Measurements from ENCODE around the gene IQSEC2.

- TF ChIP-seq, protein P1, sequence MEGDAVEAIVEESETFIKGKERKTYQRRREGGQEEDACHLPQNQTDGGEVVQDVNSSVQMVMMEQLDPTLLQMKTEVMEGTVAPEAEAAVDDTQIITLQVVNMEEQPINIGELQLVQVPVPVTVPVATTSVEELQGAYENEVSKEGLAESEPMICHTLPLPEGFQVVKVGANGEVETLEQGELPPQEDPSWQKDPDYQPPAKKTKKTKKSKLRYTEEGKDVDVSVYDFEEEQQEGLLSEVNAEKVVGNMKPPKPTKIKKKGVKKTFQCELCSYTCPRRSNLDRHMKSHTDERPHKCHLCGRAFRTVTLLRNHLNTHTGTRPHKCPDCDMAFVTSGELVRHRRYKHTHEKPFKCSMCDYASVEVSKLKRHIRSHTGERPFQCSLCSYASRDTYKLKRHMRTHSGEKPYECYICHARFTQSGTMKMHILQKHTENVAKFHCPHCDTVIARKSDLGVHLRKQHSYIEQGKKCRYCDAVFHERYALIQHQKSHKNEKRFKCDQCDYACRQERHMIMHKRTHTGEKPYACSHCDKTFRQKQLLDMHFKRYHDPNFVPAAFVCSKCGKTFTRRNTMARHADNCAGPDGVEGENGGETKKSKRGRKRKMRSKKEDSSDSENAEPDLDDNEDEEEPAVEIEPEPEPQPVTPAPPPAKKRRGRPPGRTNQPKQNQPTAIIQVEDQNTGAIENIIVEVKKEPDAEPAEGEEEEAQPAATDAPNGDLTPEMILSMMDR (IDR thresholded peaks at IDR 0.05), result no peak
- TF ChIP-seq POLR2A (IDR thresholded peaks at IDR 0.05), result no peak
Observed at GRCh38 chrX:53247928-53248327, 33.5 kb downstream of the IQSEC2 start.

Data from esophagus squamous epithelium (tissue), 4 donors.